ENCODE data around the gene ABCA8. TPM values are rescaled to one million over a fixed set of nuclear protein-coding genes. Genes with fewer than 3 reads are reported as not detected.

The ABCA8 gene
- total RNA-seq, 4 donors from 2014 or later = 43.6 to 76.6 (median 64.2) TPM

DNA sequence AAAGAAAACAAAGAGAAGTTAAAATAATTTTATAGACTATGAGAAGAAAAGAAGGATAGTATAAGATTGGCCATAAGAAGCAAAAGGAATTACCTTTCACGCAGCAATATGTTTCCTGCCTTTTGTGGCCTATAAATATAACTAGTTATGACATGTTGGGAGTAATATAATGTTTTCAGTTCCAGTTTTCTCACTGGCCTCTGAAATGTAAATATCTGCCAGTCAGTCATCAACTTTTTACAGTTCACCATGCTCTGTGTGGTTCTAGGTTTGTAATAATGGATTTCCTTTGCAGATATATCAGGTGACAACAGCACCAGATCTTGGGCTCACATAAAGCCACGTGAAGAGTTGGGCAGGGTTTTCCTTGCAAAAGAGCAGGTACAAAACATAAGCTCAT lies 94.3 kb downstream of the ABCA8 start:
- TF ChIP-seq POLR2A (IDR thresholded peaks at IDR 0.05; ENCODE audit: low read depth) (no peak), EP300 (IDR thresholded peaks at IDR 0.05) (no peak), POLR2AphosphoS5 (IDR thresholded peaks at IDR 0.05) (no peak)
- TF ChIP-seq, protein P1, sequence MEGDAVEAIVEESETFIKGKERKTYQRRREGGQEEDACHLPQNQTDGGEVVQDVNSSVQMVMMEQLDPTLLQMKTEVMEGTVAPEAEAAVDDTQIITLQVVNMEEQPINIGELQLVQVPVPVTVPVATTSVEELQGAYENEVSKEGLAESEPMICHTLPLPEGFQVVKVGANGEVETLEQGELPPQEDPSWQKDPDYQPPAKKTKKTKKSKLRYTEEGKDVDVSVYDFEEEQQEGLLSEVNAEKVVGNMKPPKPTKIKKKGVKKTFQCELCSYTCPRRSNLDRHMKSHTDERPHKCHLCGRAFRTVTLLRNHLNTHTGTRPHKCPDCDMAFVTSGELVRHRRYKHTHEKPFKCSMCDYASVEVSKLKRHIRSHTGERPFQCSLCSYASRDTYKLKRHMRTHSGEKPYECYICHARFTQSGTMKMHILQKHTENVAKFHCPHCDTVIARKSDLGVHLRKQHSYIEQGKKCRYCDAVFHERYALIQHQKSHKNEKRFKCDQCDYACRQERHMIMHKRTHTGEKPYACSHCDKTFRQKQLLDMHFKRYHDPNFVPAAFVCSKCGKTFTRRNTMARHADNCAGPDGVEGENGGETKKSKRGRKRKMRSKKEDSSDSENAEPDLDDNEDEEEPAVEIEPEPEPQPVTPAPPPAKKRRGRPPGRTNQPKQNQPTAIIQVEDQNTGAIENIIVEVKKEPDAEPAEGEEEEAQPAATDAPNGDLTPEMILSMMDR (IDR thresholded peaks at IDR 0.05) = no peak
- DNase-seq (ENCODE audit: extremely low spot score) = no peak
- no peak overlapping the region for H3K4me3 ChIP-seq
- no peaks in the 10 kb centered on the region for H3K36me3 ChIP-seq
- H3K9me3 ChIP-seq = peaks cover 0 to 12% (median 2%) of the 10 kb centered on the region in 4 donors
- peaks cover 0 to 10% (median 4%) of the 10 kb centered on the region in 4 donors for H3K4me1 ChIP-seq
- H3K27me3 ChIP-seq = no peaks in the 10 kb centered on the region
- no peak overlapping the region for H3K27ac ChIP-seq (replicated peaks in 1 of 4)
- 68% methylated on average over 2 of the region's 2 CpGs for WGBS
- intact Hi-C loops (cut with DNase I) = no loop called here

GRCh38 chr17:68854452-68854851 lies 100.7 kb downstream of the ABCA8 start:
- intact Hi-C loops (cut with DNase I) = no loop called here
- Histone ChIP-seq H3K4me3 (no peak overlapping the region), H3K27me3 (no peaks in the 10 kb centered on the region), H3K9me3 (peaks cover 0 to 12% (median 2%) of the 10 kb centered on the region in 4 donors), H3K27ac (replicated peaks in 1 of 4) (no peak overlapping the region), H3K4me1 (peaks cover 0 to 4% (median 1%) of the 10 kb centered on the region in 4 donors), H3K36me3 (no peaks in the 10 kb centered on the region)
- WGBS = 76% methylated on average over 1 of the region's 1 CpG
- DNase-seq (ENCODE audit: extremely low spot score) = no peak
- TF ChIP-seq POLR2A (IDR thresholded peaks at IDR 0.05; ENCODE audit: low read depth) (no peak), POLR2AphosphoS5 (IDR thresholded peaks at IDR 0.05) (no peak), EP300 (IDR thresholded peaks at IDR 0.05) (no peak)
- TF ChIP-seq, protein P1 (IDR thresholded peaks at IDR 0.05) = no peak

- WGBS = 72% methylated on average over 4 of the region's 4 CpGs
- Histone ChIP-seq H3K4me3 (no peak overlapping the region), H3K4me1 (peaks cover 0 to 4% (median 1%) of the 10 kb centered on the region in 4 donors), H3K9me3 (peaks cover 0 to 5% (median 0%) of the 10 kb centered on the region in 4 donors), H3K27ac (replicated peaks in 1 of 4) (no peak overlapping the region), H3K36me3 (no peaks in the 10 kb centered on the region), H3K27me3 (no peaks in the 10 kb centered on the region)
- TF ChIP-seq, protein P1 (IDR thresholded peaks at IDR 0.05) = no peak
- TF ChIP-seq POLR2A (IDR thresholded peaks at IDR 0.05; ENCODE audit: low read depth) (no peak), POLR2AphosphoS5 (IDR thresholded peaks at IDR 0.05) (no peak), EP300 (IDR thresholded peaks at IDR 0.05) (no peak)
- intact Hi-C loops (cut with DNase I) = no loop called here
- DNase-seq (ENCODE audit: extremely low spot score) = no peak
Observed at GRCh38 chr17:68853439-68853838, 101.8 kb downstream of the ABCA8 start.

DNA sequence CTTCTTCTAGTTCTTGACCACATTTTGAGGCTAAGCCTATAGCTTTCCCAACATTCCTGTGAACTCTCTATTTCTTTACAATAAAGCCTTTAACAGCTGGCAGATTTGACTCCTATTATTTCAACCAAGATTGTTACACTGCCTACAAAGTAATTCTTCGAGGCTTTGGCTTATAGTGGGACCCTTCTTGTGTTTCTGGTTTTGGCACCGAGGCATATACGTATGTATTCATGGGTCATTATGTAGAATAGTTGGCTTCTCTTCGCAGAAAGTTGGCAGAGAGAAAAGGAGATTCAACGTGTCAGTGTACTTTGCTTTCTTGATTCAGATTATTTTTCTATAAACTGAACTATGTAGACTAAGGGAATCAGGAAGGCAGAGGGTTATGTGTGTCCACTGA lies 102.2 kb downstream of the ABCA8 start:
- intact Hi-C loops (cut with DNase I) = no loop called here
- WGBS = 84% methylated on average over 5 of the region's 5 CpGs
- Histone ChIP-seq H3K36me3 (no peaks in the 10 kb centered on the region), H3K9me3 (peaks cover 0 to 1% (median 0%) of the 10 kb centered on the region in 4 donors), H3K4me1 (peaks cover 0 to 4% (median 1%) of the 10 kb centered on the region in 4 donors), H3K27ac (replicated peaks in 1 of 4) (no peak overlapping the region), H3K4me3 (no peak overlapping the region), H3K27me3 (no peaks in the 10 kb centered on the region)
- no peak for DNase-seq (ENCODE audit: extremely low spot score)
- no peak for TF ChIP-seq POLR2A (IDR thresholded peaks at IDR 0.05; ENCODE audit: low read depth)

- intact Hi-C loops (cut with DNase I) = no loop called here
- peaks cover 0 to 4% (median 1%) of the 10 kb centered on the region in 4 donors for H3K4me1 ChIP-seq
- no peak for DNase-seq (ENCODE audit: extremely low spot score)
- H3K9me3 ChIP-seq = no peaks in the 10 kb centered on the region
- no peaks in the 10 kb centered on the region for H3K27me3 ChIP-seq
- H3K36me3 ChIP-seq = no peaks in the 10 kb centered on the region
- 69% methylated on average over 1 of the region's 1 CpG for WGBS
- TF ChIP-seq, protein P1 (IDR thresholded peaks at IDR 0.05) = no peak
- TF ChIP-seq EP300 (IDR thresholded peaks at IDR 0.05) = no peak
- TF ChIP-seq POLR2A (IDR thresholded peaks at IDR 0.05; ENCODE audit: low read depth) = no peak
- TF ChIP-seq POLR2AphosphoS5 (IDR thresholded peaks at IDR 0.05) = no peak
- H3K27ac ChIP-seq (replicated peaks in 1 of 4) = no peak overlapping the region
- H3K4me3 ChIP-seq = no peak overlapping the region
Observed at GRCh38 chr17:68851890-68852289, 103.3 kb downstream of the ABCA8 start.
